RCC 7860 (cell line): ENCODE data around the gene TRPM7.
A peak's percentile ranks its signal among the peaks of the same experiment; 100 is the strongest.
"Not testable (repeated sequence)": the region's sequence is repeated elsewhere in the genome, so short reads cannot be mapped to it uniquely, and the experiment has no call there.

Source experiments
- DNase-seq: peaks from one replicate; pipeline ENCODE4 v3.0.0-alpha.2; 2015; ENCODE audit warnings: low spot score
- FAIRE-seq: peaks from 2 replicates; lab custom pipeline; 2012; peaks lifted over from hg19 to GRCh38; lab: Jason Lieb, UNC

Gene TRPM7

GRCh38 chr15:50686469-50687301 lies at the start of gene TRPM7:
Gene TRPM7 (minus strand): TSS chr15:50686797. CDS start chr15:50686533, 264 bp downstream.
- FAIRE-seq, result no peak

GRCh38 chr15:50735156-50735555 lies 48.6 kb upstream of the TRPM7 start:
- FAIRE-seq (no peak), DNase-seq (no peak)

More at GRCh38 chr15:50686469-50687301, at the start of gene TRPM7:
- DNase-seq, result peak; percentile 72

GRCh38 chr15:50726315-50726714 lies 39.7 kb upstream of the TRPM7 start:
- DNase-seq, result no peak
- no peak for FAIRE-seq

- FAIRE-seq (no peak), DNase-seq (no peak)
These were observed 32.1 kb upstream of the TRPM7 start for GRCh38 chr15:50718700-50719125.

- DNase-seq (no peak), FAIRE-seq (no peak)
These were observed 25.4 kb upstream of the TRPM7 start for GRCh38 chr15:50712018-50712417.

- no peak for DNase-seq
- no peak for FAIRE-seq
These were observed 24.0 kb upstream of the TRPM7 start for GRCh38 chr15:50710585-50710984.

- DNase-seq (no peak), FAIRE-seq (no peak)
These were observed 21.4 kb upstream of the TRPM7 start for GRCh38 chr15:50707878-50708427.

- DNase-seq (no peak), FAIRE-seq (no peak)
These were observed 16.3 kb upstream of the TRPM7 start for GRCh38 chr15:50702762-50703334.

GRCh38 chr15:50698101-50698500 lies 11.5 kb upstream of the TRPM7 start:
- no peak for FAIRE-seq
- DNase-seq, result no peak

GRCh38 chr15:50697109-50697797 lies 10.7 kb upstream of the TRPM7 start:
- FAIRE-seq, result no peak
- no peak for DNase-seq

- DNase-seq, FAIRE-seq: not testable (repeated sequence)
These were observed 8.1 kb upstream of the TRPM7 start for GRCh38 chr15:50694634-50695165.

GRCh38 chr15:50687302-50687902 lies 805 bp upstream of the TRPM7 start:
- FAIRE-seq, result no peak
- no peak for DNase-seq

- peak; percentile 16 for DNase-seq
- no peak for FAIRE-seq
These were observed 575 bp downstream of the TRPM7 start for GRCh38 chr15:50685976-50686468.

GRCh38 chr15:50685191-50685975 lies 1.2 kb downstream of the TRPM7 start:
- no peak for FAIRE-seq
- no peak for DNase-seq

- DNase-seq, result no peak
- no peak for FAIRE-seq
These were observed 5.1 kb downstream of the TRPM7 start for GRCh38 chr15:50681467-50681866.

GRCh38 chr15:50676799-50677483 lies 9.7 kb downstream of the TRPM7 start:
- DNase-seq, result peak; percentile 80
- peak; percentile 86 for FAIRE-seq

- peak; percentile 62 for FAIRE-seq
- DNase-seq, result peak; percentile 14
These were observed 11.0 kb downstream of the TRPM7 start for GRCh38 chr15:50675535-50676144.

GRCh38 chr15:50670115-50670514 lies 16.5 kb downstream of the TRPM7 start:
- DNase-seq (no peak), FAIRE-seq (no peak)

- DNase-seq (no peak), FAIRE-seq (no peak)
These were observed 17.0 kb downstream of the TRPM7 start for GRCh38 chr15:50669611-50670010.
